ENCODE measurements around the gene YIPF5.

Gene YIPF5

DNA sequence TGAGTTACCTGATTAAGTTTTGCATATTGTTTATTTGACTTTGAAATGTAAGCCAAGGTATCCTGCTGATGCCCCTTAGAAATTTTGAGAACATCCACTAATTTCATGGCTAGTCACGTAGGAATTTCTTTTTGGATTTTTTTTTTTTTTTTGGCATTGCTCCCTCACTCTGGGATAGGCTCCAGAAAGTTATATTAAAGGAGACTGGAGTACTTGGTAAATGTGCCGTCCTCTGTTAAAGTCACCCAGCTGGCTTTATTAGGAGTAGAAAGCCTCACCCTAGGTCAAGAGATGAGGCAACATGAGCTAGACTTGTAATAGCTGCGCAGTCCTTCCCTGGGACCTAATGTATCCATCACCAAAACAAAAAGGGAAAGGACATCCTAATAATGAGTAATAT is 3.3 kb upstream of the YIPF5 start:
- peaks cover 0 to 8% of the 10 kb centered on the region in 2 donors for H3K27me3 ChIP-seq (ENCODE audit: control insufficient read depth in 1 of 2, insufficient read depth in 2 of 2, low read length in 2 of 2)
- no peaks in the 10 kb centered on the region for H3K9me3 ChIP-seq (ENCODE audit: low read length)
- H3K36me3 ChIP-seq (ENCODE audit: insufficient read depth, low read length): no peaks in the 10 kb centered on the region
- no peak overlapping the region for H3K4me3 ChIP-seq (ENCODE audit: low read depth in 1 of 2, low read length in 2 of 2)
- H3K9ac ChIP-seq (ENCODE audit: low read length): no peak overlapping the region
- H3K27ac ChIP-seq (ENCODE audit: low read depth, low read length): no peak overlapping the region
- H3K4me1 ChIP-seq (ENCODE audit: insufficient read depth, low read length): peaks cover 9% of the 10 kb centered on the region

DNA sequence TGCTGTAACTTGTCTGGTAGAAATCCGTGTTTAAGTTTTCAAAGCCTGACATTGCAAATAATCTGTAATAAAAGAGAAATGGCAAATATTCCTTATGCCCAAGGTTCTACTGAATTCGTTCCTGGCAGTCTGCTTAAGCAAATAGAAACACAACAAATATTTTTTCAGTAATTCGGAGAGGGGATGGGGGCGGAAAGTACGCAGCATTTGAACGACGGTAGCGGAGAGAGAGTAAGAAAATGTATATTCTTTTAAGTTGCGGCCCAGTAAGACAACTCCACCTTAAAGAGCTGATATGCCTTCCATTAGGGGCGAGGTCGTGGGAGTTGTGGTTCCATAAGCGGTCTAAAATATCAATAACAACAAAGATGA is 569 bp downstream of the YIPF5 start:
- Histone ChIP-seq H3K9me3 (ENCODE audit: low read length) (no peaks in the 10 kb centered on the region), H3K36me3 (ENCODE audit: insufficient read depth, low read length) (peaks cover 12% of the 10 kb centered on the region), H3K9ac (ENCODE audit: low read length) (peak overlapping the region; percentile 63), H3K27ac (ENCODE audit: low read depth, low read length) (peak overlapping the region; percentile 83), H3K4me3 (ENCODE audit: low read depth in 1 of 2, low read length in 2 of 2) (peak overlapping the region; percentile 82), H3K27me3 (ENCODE audit: control insufficient read depth in 1 of 2, insufficient read depth in 2 of 2, low read length in 2 of 2) (peaks cover 0 to 7% of the 10 kb centered on the region in 2 donors), H3K4me1 (ENCODE audit: insufficient read depth, low read length) (peaks cover 20% of the 10 kb centered on the region)

DNA sequence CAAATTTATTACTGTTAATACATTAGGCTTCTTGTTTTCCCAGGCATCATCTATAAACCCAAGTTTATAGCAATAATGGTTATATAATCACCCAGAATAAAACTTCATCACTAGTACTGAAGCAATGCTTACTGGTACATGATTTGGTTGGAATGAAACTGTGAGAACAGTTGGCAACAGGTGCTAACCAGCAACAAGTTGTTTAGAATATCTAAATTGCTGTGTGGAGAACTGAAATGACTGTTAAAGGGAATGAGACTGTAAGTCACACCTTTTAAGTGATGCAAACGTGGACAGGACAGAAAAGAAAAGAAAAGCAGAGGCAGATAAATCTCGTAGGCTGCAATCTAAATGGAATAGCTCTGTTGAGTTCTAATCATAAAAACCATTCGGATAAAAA is 2.5 kb downstream of the YIPF5 start:
- Histone ChIP-seq H3K27ac (ENCODE audit: low read depth, low read length) (no peak overlapping the region), H3K4me3 (ENCODE audit: low read depth in 1 of 2, low read length in 2 of 2) (no peak overlapping the region), H3K9me3 (ENCODE audit: low read length) (no peaks in the 10 kb centered on the region), H3K4me1 (ENCODE audit: insufficient read depth, low read length) (peaks cover 20% of the 10 kb centered on the region), H3K9ac (ENCODE audit: low read length) (no peak overlapping the region), H3K27me3 (ENCODE audit: control insufficient read depth in 1 of 2, insufficient read depth in 2 of 2, low read length in 2 of 2) (no peaks in the 10 kb centered on the region), H3K36me3 (ENCODE audit: insufficient read depth, low read length) (peaks cover 24% of the 10 kb centered on the region)

DNA sequence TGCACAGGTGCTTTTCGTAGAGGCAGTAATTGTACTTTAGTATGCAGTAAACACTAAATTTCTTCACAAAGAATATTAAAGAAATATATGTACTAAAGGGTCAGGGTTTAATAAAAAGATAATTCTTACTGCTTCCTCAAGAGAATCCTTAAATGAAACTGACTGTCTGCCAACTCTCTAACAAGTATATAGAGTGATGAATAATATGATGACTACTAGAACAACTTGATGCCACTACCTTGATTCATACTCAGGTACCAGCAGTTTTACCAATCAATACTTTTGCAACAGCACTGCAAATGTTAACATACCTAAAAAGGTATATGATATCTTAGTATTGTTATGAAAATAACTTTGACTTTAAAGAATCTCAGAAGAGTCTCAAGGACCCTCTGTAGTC is 3.8 kb downstream of the YIPF5 start:
- Histone ChIP-seq H3K4me1 (ENCODE audit: insufficient read depth, low read length) (peaks cover 20% of the 10 kb centered on the region), H3K27me3 (ENCODE audit: control insufficient read depth in 1 of 2, insufficient read depth in 2 of 2, low read length in 2 of 2) (no peaks in the 10 kb centered on the region), H3K9ac (ENCODE audit: low read length) (no peak overlapping the region), H3K27ac (ENCODE audit: low read depth, low read length) (no peak overlapping the region), H3K4me3 (ENCODE audit: low read depth in 1 of 2, low read length in 2 of 2) (no peak overlapping the region), H3K36me3 (ENCODE audit: insufficient read depth, low read length) (peaks cover 37% of the 10 kb centered on the region), H3K9me3 (ENCODE audit: low read length) (no peaks in the 10 kb centered on the region)

DNA sequence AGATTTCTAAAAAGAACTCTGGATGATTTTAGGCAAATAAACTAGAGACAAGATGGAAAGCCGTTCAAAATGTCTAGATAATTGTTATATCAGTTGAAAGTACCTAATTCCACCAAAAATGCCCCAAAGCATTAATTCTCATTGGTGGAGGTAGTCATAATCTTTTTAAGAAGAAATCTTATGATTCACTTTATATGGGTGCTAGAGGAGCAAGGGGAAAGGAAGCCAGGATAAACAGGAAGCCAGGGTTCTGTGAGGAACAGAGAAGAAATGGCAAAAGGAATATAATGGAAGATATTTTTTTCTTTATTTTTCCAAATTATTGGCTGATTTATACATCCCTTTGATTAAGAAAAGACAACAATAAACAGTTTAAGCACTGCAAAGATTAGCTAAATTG is 7.8 kb downstream of the YIPF5 start:
- no peaks in the 10 kb centered on the region for H3K4me1 ChIP-seq (ENCODE audit: insufficient read depth, low read length)
- peaks cover 39% of the 10 kb centered on the region for H3K36me3 ChIP-seq (ENCODE audit: insufficient read depth, low read length)
- no peak overlapping the region for H3K4me3 ChIP-seq (ENCODE audit: low read depth in 1 of 2, low read length in 2 of 2)
- no peaks in the 10 kb centered on the region for H3K9me3 ChIP-seq (ENCODE audit: low read length)
- no peak overlapping the region for H3K9ac ChIP-seq (ENCODE audit: low read length)
- no peaks in the 10 kb centered on the region for H3K27me3 ChIP-seq (ENCODE audit: control insufficient read depth in 1 of 2, insufficient read depth in 2 of 2, low read length in 2 of 2)
- H3K27ac ChIP-seq (ENCODE audit: low read depth, low read length): no peak overlapping the region

DNA sequence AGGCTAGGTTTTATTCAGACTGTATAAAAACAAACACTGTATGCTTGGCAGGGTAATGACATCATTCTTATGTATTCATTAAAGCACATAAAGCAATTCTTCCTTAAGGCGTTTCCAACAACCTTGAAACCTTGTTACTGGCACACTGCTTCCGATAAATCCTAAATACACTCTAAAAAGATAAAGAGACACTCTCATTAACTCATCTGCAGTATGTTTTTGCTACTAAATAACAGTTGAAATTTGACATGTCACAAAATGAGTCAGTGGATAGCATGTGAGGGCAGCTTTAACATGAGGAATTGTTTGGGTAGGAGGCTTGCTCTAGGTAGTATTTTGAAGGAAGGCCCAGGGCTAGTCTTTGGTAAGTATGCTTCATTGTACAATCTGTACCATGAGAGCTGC is 13.7 kb downstream of the YIPF5 start:
- H3K27ac ChIP-seq (ENCODE audit: low read depth, low read length): no peak overlapping the region

DNA sequence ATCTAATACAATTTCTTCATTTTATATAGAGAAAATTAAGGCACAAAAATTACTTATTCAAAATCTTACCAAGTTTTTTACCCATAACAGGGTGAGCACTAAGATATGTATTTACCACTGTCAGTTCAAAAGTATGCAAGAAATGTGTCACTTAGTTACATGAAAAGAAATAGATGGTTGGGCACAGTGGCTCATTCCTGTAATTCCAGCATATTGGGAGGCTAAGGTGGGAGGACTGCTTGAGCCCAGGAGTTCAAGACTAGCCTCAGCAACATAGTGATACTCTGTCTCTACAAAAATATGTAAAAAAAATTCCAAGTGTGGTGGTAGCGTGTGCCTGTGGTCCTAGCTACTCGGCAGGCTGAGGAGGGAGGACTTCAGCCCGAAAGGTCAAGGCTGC is 19.4 kb downstream of the YIPF5 start:
- no peaks in the 10 kb centered on the region for H3K27me3 ChIP-seq (ENCODE audit: control insufficient read depth in 1 of 2, insufficient read depth in 2 of 2, low read length in 2 of 2)
- H3K4me1 ChIP-seq (ENCODE audit: insufficient read depth, low read length): no peaks in the 10 kb centered on the region

More for the DNA sequence above, 13.7 kb downstream of the YIPF5 start:
- no peak overlapping the region for H3K9ac ChIP-seq (ENCODE audit: low read length)
- H3K9me3 ChIP-seq (ENCODE audit: low read length): no peaks in the 10 kb centered on the region
- H3K4me1 ChIP-seq (ENCODE audit: insufficient read depth, low read length): no peaks in the 10 kb centered on the region
- H3K36me3 ChIP-seq (ENCODE audit: insufficient read depth, low read length): peaks cover 10% of the 10 kb centered on the region
- no peaks in the 10 kb centered on the region for H3K27me3 ChIP-seq (ENCODE audit: control insufficient read depth in 1 of 2, insufficient read depth in 2 of 2, low read length in 2 of 2)
- H3K4me3 ChIP-seq (ENCODE audit: low read depth in 1 of 2, low read length in 2 of 2): no peak overlapping the region

DNA sequence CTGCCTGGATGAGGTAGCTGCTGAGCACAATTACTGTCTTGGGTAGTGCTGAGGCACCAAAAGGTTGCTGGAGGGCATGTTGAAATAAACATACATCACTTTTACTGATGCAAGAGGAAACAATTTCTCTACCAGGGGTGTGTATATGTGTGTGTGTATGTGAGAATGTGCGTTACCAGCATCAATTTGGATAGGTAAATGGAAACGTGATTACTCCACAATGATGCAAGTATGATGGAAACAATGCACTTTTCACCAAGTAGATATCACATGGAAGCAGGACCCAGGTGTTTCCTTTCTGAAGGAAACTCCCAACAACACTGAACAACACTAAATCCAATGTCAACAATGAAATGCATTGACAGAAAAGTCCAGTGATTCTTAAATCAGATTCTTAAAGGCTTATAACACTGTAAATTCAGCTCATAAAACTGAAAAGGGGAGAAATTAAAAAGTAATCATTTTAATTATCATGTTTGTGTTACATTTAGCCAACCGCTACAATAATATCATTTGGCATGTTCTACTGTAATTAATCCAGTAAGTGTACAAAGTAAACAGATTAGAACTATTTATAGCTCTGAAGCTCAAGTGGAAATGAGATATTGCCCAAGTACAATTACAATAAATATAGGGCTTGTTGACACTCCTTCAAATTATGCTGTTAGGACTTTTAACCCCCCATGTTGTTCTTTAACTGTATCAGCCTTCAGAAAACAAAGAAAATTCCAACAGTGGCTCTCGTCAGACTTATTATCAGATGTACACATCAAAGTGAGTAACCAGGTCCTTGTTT is 25.3 kb downstream of the YIPF5 start:
- no peaks in the 10 kb centered on the region for H3K36me3 ChIP-seq (ENCODE audit: insufficient read depth, low read length)
- no peaks in the 10 kb centered on the region for H3K27me3 ChIP-seq (ENCODE audit: control insufficient read depth in 1 of 2, insufficient read depth in 2 of 2, low read length in 2 of 2)
- no peaks in the 10 kb centered on the region for H3K9me3 ChIP-seq (ENCODE audit: low read length)
- no peak overlapping the region for H3K4me3 ChIP-seq (ENCODE audit: low read depth in 1 of 2, low read length in 2 of 2)
- peaks cover 5% of the 10 kb centered on the region for H3K4me1 ChIP-seq (ENCODE audit: insufficient read depth, low read length)
- H3K9ac ChIP-seq (ENCODE audit: low read length): no peak overlapping the region
- no peak overlapping the region for H3K27ac ChIP-seq (ENCODE audit: low read depth, low read length)

More for the DNA sequence above, 19.4 kb downstream of the YIPF5 start:
- H3K36me3 ChIP-seq (ENCODE audit: insufficient read depth, low read length): no peaks in the 10 kb centered on the region
- H3K27ac ChIP-seq (ENCODE audit: low read depth, low read length): no peak overlapping the region
- no peak overlapping the region for H3K9ac ChIP-seq (ENCODE audit: low read length)
- no peaks in the 10 kb centered on the region for H3K9me3 ChIP-seq (ENCODE audit: low read length)
- no peak overlapping the region for H3K4me3 ChIP-seq (ENCODE audit: low read depth in 1 of 2, low read length in 2 of 2)

DNA sequence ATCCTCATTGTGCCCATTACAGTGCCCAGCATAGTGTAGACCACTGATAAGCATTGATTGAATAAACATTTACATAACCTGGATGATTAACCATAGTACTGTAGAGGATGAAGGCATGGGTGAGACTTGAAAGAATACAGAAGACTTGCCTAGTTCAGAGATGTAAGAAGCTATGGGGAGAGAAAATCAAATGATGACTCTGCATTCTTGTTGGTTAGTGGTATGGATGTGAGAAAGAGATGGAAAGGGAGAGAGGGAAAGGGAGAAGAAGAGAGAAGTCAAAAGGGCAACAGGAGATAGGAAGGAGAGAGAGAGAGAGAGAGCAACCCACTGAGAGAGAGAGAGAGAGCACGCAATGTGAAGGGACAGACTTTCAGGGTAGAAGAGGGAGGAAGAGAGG is 26.8 kb downstream of the YIPF5 start:
- no peak overlapping the region for H3K4me3 ChIP-seq (ENCODE audit: low read depth in 1 of 2, low read length in 2 of 2)
- H3K9me3 ChIP-seq (ENCODE audit: low read length): no peaks in the 10 kb centered on the region
- H3K27me3 ChIP-seq (ENCODE audit: control insufficient read depth in 1 of 2, insufficient read depth in 2 of 2, low read length in 2 of 2): no peaks in the 10 kb centered on the region
- H3K9ac ChIP-seq (ENCODE audit: low read length): no peak overlapping the region
- H3K4me1 ChIP-seq (ENCODE audit: insufficient read depth, low read length): peaks cover 5% of the 10 kb centered on the region
- H3K27ac ChIP-seq (ENCODE audit: low read depth, low read length): no peak overlapping the region
- no peaks in the 10 kb centered on the region for H3K36me3 ChIP-seq (ENCODE audit: insufficient read depth, low read length)

DNA sequence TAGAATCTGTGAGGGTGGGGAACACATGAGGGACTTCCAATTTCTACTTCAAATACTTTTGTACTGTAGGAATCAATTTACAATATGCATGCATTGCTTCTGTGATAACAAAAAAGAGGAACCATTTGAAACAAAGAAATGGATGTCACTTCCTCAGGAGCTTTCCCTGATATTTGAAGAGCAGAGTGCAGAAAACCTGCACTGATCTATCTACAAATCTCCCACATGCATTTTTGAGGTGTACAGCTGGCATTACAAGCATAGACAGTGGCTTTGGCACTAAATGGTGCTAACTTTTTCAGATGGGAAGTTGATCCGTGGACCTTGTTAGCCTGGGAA is 27.7 kb downstream of the YIPF5 start:
- no peaks in the 10 kb centered on the region for H3K9me3 ChIP-seq (ENCODE audit: low read length)
- no peaks in the 10 kb centered on the region for H3K36me3 ChIP-seq (ENCODE audit: insufficient read depth, low read length)
- H3K4me1 ChIP-seq (ENCODE audit: insufficient read depth, low read length): peaks cover 5% of the 10 kb centered on the region
- H3K9ac ChIP-seq (ENCODE audit: low read length): no peak overlapping the region
- H3K4me3 ChIP-seq (ENCODE audit: low read depth in 1 of 2, low read length in 2 of 2): no peak overlapping the region
- no peaks in the 10 kb centered on the region for H3K27me3 ChIP-seq (ENCODE audit: control insufficient read depth in 1 of 2, insufficient read depth in 2 of 2, low read length in 2 of 2)
- H3K27ac ChIP-seq (ENCODE audit: low read depth, low read length): no peak overlapping the region

DNA sequence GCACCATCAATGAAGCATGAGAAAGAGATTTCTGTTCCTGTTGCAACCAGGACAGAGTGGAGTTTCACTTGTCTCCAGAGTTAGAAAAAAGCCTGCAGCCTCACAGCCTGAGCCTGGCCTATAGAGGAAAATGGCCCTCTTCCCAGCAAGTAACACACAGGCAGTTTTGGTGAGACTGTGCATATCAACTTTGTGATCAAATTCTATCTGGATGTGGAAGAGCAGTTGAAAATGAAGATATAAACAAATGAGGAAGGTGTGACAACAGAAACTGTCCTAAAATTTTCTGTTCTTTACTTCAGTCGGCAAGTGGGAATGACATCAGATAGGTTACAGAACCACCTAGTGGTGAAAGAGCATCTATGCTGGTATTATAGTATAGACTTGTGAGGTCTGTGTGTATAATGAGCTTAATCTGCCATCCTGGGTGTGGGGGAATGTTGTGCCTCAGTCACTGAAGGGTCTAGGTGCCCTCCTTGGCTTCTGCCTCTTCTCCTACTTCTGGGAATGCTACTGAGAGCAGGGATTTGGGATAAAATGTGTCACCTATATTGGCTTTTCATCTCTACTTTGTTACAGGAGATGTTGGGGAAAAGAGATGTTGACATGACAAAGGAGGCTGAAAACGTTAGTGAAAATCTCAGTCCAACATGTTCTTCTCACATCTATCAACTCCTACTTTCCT is 28.2 kb downstream of the YIPF5 start:
- no peak overlapping the region for H3K9ac ChIP-seq (ENCODE audit: low read length)

DNA sequence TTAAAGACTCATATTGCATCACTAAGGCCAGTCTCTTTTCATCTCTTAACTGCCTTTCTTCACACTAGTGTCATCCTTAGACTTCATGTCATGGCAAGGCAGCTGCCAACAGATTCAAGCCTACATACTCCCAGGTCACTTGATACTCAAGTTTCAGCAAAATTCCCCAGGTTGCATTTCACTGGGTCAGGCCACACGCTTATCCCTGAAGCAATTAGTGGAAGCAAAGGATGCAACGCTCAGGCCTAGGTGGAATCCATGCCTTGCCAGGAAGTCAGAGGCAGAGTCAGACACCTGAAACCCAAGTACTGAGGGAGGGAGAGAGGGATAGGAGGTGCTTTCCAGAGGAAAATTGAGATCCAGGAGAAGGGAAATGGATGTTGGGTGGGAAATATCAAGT is 28.9 kb downstream of the YIPF5 start:
- H3K4me3 ChIP-seq (ENCODE audit: low read depth in 1 of 2, low read length in 2 of 2): no peak overlapping the region
- H3K27me3 ChIP-seq (ENCODE audit: control insufficient read depth in 1 of 2, insufficient read depth in 2 of 2, low read length in 2 of 2): no peaks in the 10 kb centered on the region
- no peaks in the 10 kb centered on the region for H3K36me3 ChIP-seq (ENCODE audit: insufficient read depth, low read length)

More for the DNA sequence above, 28.2 kb downstream of the YIPF5 start:
- no peak overlapping the region for H3K27ac ChIP-seq (ENCODE audit: low read depth, low read length)
- H3K9me3 ChIP-seq (ENCODE audit: low read length): no peaks in the 10 kb centered on the region
- no peak overlapping the region for H3K4me3 ChIP-seq (ENCODE audit: low read depth in 1 of 2, low read length in 2 of 2)
- no peaks in the 10 kb centered on the region for H3K36me3 ChIP-seq (ENCODE audit: insufficient read depth, low read length)
- H3K4me1 ChIP-seq (ENCODE audit: insufficient read depth, low read length): peaks cover 5% of the 10 kb centered on the region
- H3K27me3 ChIP-seq (ENCODE audit: control insufficient read depth in 1 of 2, insufficient read depth in 2 of 2, low read length in 2 of 2): no peaks in the 10 kb centered on the region

More for the DNA sequence above, 28.9 kb downstream of the YIPF5 start:
- Histone ChIP-seq H3K9me3 (ENCODE audit: low read length) (no peaks in the 10 kb centered on the region), H3K9ac (ENCODE audit: low read length) (no peak overlapping the region), H3K27ac (ENCODE audit: low read depth, low read length) (no peak overlapping the region), H3K4me1 (ENCODE audit: insufficient read depth, low read length) (peaks cover 5% of the 10 kb centered on the region)
